PC-9 (cell line): ENCODE results near the gene EMSY. TPM values are rescaled to one million over a fixed set of nuclear protein-coding genes. Genes with fewer than 3 reads are reported as not detected.

ENCODE experiments used
- BruUV-seq: library from RNA; stranded (reverse); fragments of 400-500 nt; replicated peaks from 2 replicates; lab custom pipeline; 2021; lab: Mats Ljungman, UMichigan
- CTCF ChIA-PET: fragments of 300-600 bp; sonication (Branson Sonifier 250); formaldehyde crosslinking; loops from one replicate; lab custom pipeline; 2022; ENCODE audit warnings: antibody characterized with exemption; lab: Charles Lee
- POLR2A ChIA-PET: fragments of 300-600 bp; sonication (Branson Sonifier 250); formaldehyde crosslinking; loops from one replicate; lab custom pipeline; 2022; ENCODE audit warnings: antibody characterized with exemption; ENCODE audit not compliant: unreplicated experiment; lab: Charles Lee
- DNase-seq, 2 experiments: peaks; one replicate each; pipeline versions ENCODE4 v3.0.0 to v3.0.0-alpha.2; 2015 to 2022; ENCODE audit warnings: mixed read lengths in 1 of 2
- H2AFZ ChIP-seq: fragments of 200-600 bp; sonication (generic); 2 replicates; pipeline ENCODE4 v1.8.1; 2017; ENCODE audit warnings: antibody characterized with exemption
- H3F3A ChIP-seq: fragments of 200-600 bp; sonication (generic); 2 replicates; pipeline ENCODE4 v1.8.1; 2017; ENCODE audit warnings: antibody characterized with exemption, mild to moderate bottlenecking, low read depth; ENCODE audit not compliant: insufficient read depth
- H3K27ac ChIP-seq: fragments of 200-600 bp; sonication (generic); 2 replicates; pipeline ENCODE4 v1.6.1; 2016; ENCODE audit warnings: mixed run types
- H3K27me3 ChIP-seq: fragments of 200-600 bp; sonication (generic); 2 replicates; pipeline ENCODE4 v1.6.1; 2016; ENCODE audit warnings: low read depth, mixed run types; ENCODE audit not compliant: insufficient read depth
- H3K36me3 ChIP-seq: fragments of 200-600 bp; sonication (generic); 2 replicates; pipeline ENCODE4 v1.6.1; 2016; ENCODE audit warnings: low read depth, mixed run types
- H3K4me1 ChIP-seq: fragments of 200-600 bp; sonication (generic); replicated peaks from 2 replicates; pipeline ENCODE4 v1.6.1; 2016; ENCODE audit warnings: mixed run types; ENCODE audit not compliant: insufficient read depth
- H3K4me2 ChIP-seq: fragments of 200-600 bp; sonication (generic); 2 replicates; pipeline ENCODE4 v1.6.1; 2017; ENCODE audit warnings: mixed run types
- H3K4me3 ChIP-seq: fragments of 200-600 bp; sonication (generic); 2 replicates; pipeline ENCODE4 v1.6.1; 2016; ENCODE audit warnings: mixed run types
- H3K79me2 ChIP-seq: fragments of 200-600 bp; sonication (generic); 2 replicates; pipeline ENCODE4 v1.6.1; 2017; ENCODE audit warnings: low read depth, mixed run types
- H3K9me2 ChIP-seq: fragments of 200-600 bp; sonication (generic); 2 replicates; pipeline ENCODE4 v1.8.1; 2017; ENCODE audit warnings: mild to moderate bottlenecking; ENCODE audit not compliant: insufficient read depth
- H3K9me3 ChIP-seq: fragments of 200-600 bp; sonication (generic); 2 replicates; pipeline ENCODE4 v1.8.1; 2016; ENCODE audit warnings: low read depth; ENCODE audit not compliant: insufficient read depth
- H4K20me1 ChIP-seq: fragments of 200-600 bp; sonication (generic); 2 replicates; pipeline ENCODE4 v1.8.1; 2017; ENCODE audit not compliant: insufficient read depth
- EZH2 ChIP-seq: fragments of 200-600 bp; sonication (generic); IDR thresholded peaks from 2 replicates; pipeline ENCODE4 v1.8.0; 2017; ENCODE audit warnings: antibody characterized with exemption, low read depth
- intact Hi-C: fragments of 100-400 bp; cut with micrococcal nuclease; formaldehyde crosslinking; loops from one replicate; pipeline ENCODE4 v1.10.0; 2022; ENCODE audit not compliant: unreplicated experiment
- total RNA-seq: library from RNA; stranded (reverse); gene quantifications from 2 replicates; pipeline ENCODE4 v1.2.3, GENCODE V29; 2021
- TF ChIP-seq, protein P1 (sequence below): fragments of 200-600 bp; sonication (generic); conservative IDR thresholded peaks from 2 replicates; pipeline ENCODE4 v1.6.1; 2017; ENCODE audit warnings: mixed run types, antibody characterized with exemption, mild to moderate bottlenecking, moderate library complexity

The EMSY gene
- total RNA-seq, 1 experiment from 2014 or later, result 37.4 TPM

- no peak overlapping the region for H3K4me2 ChIP-seq
- ChIA-PET POLR2A (no interaction called here), CTCF (no interaction called here)
- BruUV-seq, result no TSS peak
- H3K4me1 ChIP-seq, result no peaks in the 10 kb centered on the region
- no peaks in the 10 kb centered on the region for H3K9me2 ChIP-seq
- no peaks in the 10 kb centered on the region for H3K9me3 ChIP-seq
- no peaks in the 10 kb centered on the region for H3K79me2 ChIP-seq
- H3F3A ChIP-seq, result no peaks in the 10 kb centered on the region
- TF ChIP-seq, protein P1, sequence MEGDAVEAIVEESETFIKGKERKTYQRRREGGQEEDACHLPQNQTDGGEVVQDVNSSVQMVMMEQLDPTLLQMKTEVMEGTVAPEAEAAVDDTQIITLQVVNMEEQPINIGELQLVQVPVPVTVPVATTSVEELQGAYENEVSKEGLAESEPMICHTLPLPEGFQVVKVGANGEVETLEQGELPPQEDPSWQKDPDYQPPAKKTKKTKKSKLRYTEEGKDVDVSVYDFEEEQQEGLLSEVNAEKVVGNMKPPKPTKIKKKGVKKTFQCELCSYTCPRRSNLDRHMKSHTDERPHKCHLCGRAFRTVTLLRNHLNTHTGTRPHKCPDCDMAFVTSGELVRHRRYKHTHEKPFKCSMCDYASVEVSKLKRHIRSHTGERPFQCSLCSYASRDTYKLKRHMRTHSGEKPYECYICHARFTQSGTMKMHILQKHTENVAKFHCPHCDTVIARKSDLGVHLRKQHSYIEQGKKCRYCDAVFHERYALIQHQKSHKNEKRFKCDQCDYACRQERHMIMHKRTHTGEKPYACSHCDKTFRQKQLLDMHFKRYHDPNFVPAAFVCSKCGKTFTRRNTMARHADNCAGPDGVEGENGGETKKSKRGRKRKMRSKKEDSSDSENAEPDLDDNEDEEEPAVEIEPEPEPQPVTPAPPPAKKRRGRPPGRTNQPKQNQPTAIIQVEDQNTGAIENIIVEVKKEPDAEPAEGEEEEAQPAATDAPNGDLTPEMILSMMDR, result no peak
- no peak for TF ChIP-seq EZH2
- DNase-seq, result no peak
- no peak overlapping the region for H3K4me3 ChIP-seq
- no peaks in the 10 kb centered on the region for H3K27me3 ChIP-seq
- H4K20me1 ChIP-seq, result no peaks in the 10 kb centered on the region
- H3K27ac ChIP-seq, result no peak overlapping the region
- H3K36me3 ChIP-seq, result no peaks in the 10 kb centered on the region
- no peak overlapping the region for H2AFZ ChIP-seq
- intact Hi-C loops, result no loop called here
These were observed 145.4 kb downstream of the EMSY start for GRCh38 chr11:76589964-76590950.

DNA sequence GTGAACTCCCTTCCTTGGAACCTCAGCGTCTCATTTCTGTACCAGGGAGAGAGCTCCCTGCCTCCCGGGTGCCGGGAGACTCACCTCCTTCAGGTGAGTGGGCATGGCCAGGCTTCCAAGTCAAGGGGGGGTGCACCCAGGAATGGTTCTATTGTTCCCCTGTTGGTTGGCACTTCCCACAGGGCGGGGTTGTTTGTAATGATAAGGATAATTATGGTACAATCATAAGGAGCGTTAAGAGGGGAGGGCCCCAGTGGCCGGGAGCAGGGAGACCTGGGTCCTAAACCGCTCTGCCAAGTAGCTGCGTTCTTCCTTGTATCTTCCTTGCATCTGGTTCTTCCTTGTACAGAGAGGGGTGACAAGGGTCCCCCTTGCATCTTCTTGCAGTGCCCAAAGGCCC lies 146.6 kb downstream of the EMSY start:
- DNase-seq, result no peak
- no peak for TF ChIP-seq EZH2
- TF ChIP-seq, protein P1, result no peak
- Histone ChIP-seq H3K4me2 (no peak overlapping the region), H3K4me3 (no peak overlapping the region), H3K36me3 (no peaks in the 10 kb centered on the region), H3K4me1 (no peaks in the 10 kb centered on the region), H3F3A (no peaks in the 10 kb centered on the region), H2AFZ (no peak overlapping the region), H3K27ac (no peak overlapping the region), H3K27me3 (no peaks in the 10 kb centered on the region), H3K9me2 (no peaks in the 10 kb centered on the region), H4K20me1 (no peaks in the 10 kb centered on the region), H3K9me3 (no peaks in the 10 kb centered on the region), H3K79me2 (no peaks in the 10 kb centered on the region)
- intact Hi-C loops, result no loop called here
- no TSS peak for BruUV-seq
- ChIA-PET CTCF (no interaction called here), POLR2A (no interaction called here)

GRCh38 chr11:76592025-76592914 lies 147.5 kb downstream of the EMSY start:
- CTCF ChIA-PET, result no interaction called here

More at GRCh38 chr11:76592025-76592914, 147.5 kb downstream of the EMSY start:
- Histone ChIP-seq H3K9me3 (no peaks in the 10 kb centered on the region), H3K4me2 (no peak overlapping the region), H3K9me2 (no peaks in the 10 kb centered on the region), H3F3A (no peaks in the 10 kb centered on the region), H3K27me3 (no peaks in the 10 kb centered on the region), H3K27ac (no peak overlapping the region), H3K4me3 (no peak overlapping the region), H2AFZ (no peak overlapping the region), H3K4me1 (no peaks in the 10 kb centered on the region), H4K20me1 (no peaks in the 10 kb centered on the region), H3K79me2 (no peaks in the 10 kb centered on the region), H3K36me3 (no peaks in the 10 kb centered on the region)
- intact Hi-C loops, result no loop called here
- TF ChIP-seq EZH2, result no peak
- TF ChIP-seq, protein P1, result no peak
- POLR2A ChIA-PET, result no interaction called here
- no TSS peak for BruUV-seq
- DNase-seq, result no peak
